ENCODE results near the gene DRC3.

DNA sequence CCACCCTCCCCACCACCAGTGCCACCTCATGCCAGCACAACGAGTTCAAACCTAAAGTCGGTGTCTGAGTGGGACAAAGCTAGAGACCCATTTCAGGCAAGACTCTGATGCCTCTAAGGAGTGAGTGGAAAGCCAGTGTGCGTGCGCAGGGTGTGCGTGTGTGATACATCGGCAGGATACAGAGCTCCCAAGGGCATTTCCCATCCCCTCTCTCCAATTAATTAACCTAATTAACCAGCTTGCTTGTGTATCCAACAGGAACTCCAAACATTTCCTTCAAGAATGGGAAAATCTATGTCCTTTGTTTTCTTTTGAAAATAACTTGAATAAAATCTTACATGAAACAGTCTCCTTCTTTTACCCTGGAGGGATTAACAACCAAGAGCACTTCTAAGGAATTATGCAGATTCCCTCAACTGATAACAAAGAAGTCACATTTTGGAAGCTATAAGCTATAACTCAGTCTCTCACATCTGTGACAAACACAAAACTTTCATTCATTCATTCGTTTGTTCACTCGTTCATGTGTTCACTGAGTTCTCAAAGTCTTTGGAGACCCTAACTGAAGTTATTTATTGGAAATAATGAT is 56.4 kb downstream of the DRC3 start:
- no peak for TF ChIP-seq CTCF (IDR thresholded peaks at IDR 0.05)
- TF ChIP-seq EZH2 (IDR thresholded peaks at IDR 0.05; ENCODE audit: borderline replicate concordance, insufficient read depth, low read depth, low read length, poor library complexity, severe bottlenecking) = no peak

All from B cell (primary cell).